GM23338 (cell line): ENCODE results near the gene TXNDC15.

Experiments
- CREB1 ChIP-seq: fragments of 250-450 bp; sonication (Bioruptor Pico); IDR thresholded peaks from 2 replicates; pipeline ENCODE4 v1.5.0; 2020; ENCODE audit warnings: low read depth, mild to moderate bottlenecking, moderate library complexity
- EZH2 ChIP-seq: fragments of 200-600 bp; sonication (generic); IDR thresholded peaks from one replicate; pipeline ENCODE4 v1.8.0; 2017; ENCODE audit warnings: antibody characterized with exemption, mild to moderate bottlenecking, low read depth; ENCODE audit not compliant: unreplicated experiment
- EZH2phosphoT487 ChIP-seq: fragments of 200-600 bp; sonication (generic); IDR thresholded peaks from one replicate; pipeline ENCODE4 v1.8.1; 2018; ENCODE audit warnings: antibody characterized with exemption; ENCODE audit not compliant: unreplicated experiment
- JUNB ChIP-seq: IDR thresholded peaks from one replicate; pipeline ENCODE4 v1.6.1; 2016; ENCODE audit warnings: antibody characterized with exemption; ENCODE audit not compliant: unreplicated experiment
- POLR2AphosphoS5 ChIP-seq: IDR thresholded peaks from 2 replicates; pipeline ENCODE4 v1.6.1; 2016; ENCODE audit warnings: antibody characterized with exemption, low read depth
- REST ChIP-seq: IDR thresholded peaks from one replicate; pipeline ENCODE4 v1.6.1; 2018; ENCODE audit warnings: antibody characterized with exemption; ENCODE audit not compliant: unreplicated experiment
- STAT1 ChIP-seq: IDR thresholded peaks from one replicate; pipeline ENCODE4 v1.6.1; 2016; ENCODE audit warnings: antibody characterized with exemption; ENCODE audit not compliant: unreplicated experiment
- ZNF114 ChIP-seq: fragments of 250-450 bp; sonication (Bioruptor Pico); IDR thresholded peaks from 2 replicates; pipeline ENCODE4 v1.5.0; 2020; ENCODE audit warnings: mild to moderate bottlenecking, moderate library complexity
- TF ChIP-seq, protein P1 (sequence below), 2 experiments: fragments of 200-600 bp in 1 of 2; sonication (generic) in 1 of 2; conservative IDR thresholded peaks; 2 replicates each; pipeline versions ENCODE4 v1.5.1 to v1.6.1; 2016 to 2017; ENCODE audit warnings: antibody characterized with exemption in 2 of 2, low read depth in 2 of 2, mild to moderate bottlenecking in 2 of 2, moderate library complexity in 1 of 2
- TF ChIP-seq, protein P2 (sequence below): IDR thresholded peaks from 2 replicates; pipeline ENCODE4 v1.6.1; 2016; ENCODE audit warnings: antibody characterized with exemption

DNA sequence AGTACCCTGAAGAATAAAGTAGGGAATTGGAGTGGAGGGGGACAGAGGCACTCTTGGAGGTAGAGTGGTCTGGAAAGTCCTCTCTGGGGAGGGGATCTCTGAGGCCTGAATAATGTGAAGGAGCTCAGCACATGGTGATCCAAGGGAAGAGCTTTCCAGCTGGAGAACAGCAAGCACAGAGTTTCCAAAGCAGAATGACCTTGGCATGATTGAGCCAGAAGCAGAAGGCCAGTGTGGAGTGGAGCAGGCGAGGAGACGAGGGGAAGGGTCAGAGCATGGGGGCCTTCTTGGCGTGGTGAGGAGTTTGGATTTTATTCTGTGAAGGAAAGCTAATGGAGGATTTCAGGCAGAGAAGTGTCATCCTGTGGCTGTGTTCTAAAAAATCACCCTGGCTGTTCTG is 39.1 kb downstream of the TXNDC15 start:
- TF ChIP-seq, protein P1, sequence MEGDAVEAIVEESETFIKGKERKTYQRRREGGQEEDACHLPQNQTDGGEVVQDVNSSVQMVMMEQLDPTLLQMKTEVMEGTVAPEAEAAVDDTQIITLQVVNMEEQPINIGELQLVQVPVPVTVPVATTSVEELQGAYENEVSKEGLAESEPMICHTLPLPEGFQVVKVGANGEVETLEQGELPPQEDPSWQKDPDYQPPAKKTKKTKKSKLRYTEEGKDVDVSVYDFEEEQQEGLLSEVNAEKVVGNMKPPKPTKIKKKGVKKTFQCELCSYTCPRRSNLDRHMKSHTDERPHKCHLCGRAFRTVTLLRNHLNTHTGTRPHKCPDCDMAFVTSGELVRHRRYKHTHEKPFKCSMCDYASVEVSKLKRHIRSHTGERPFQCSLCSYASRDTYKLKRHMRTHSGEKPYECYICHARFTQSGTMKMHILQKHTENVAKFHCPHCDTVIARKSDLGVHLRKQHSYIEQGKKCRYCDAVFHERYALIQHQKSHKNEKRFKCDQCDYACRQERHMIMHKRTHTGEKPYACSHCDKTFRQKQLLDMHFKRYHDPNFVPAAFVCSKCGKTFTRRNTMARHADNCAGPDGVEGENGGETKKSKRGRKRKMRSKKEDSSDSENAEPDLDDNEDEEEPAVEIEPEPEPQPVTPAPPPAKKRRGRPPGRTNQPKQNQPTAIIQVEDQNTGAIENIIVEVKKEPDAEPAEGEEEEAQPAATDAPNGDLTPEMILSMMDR (conservative IDR thresholded peaks at IDR 0.05; ENCODE audit: low read depth in 2 of 2) = no peak
- no peak for TF ChIP-seq STAT1
- TF ChIP-seq REST = no peak
- TF ChIP-seq EZH2phosphoT487 = no peak
- no peak for TF ChIP-seq EZH2
- no peak for TF ChIP-seq JUNB
- no peak for TF ChIP-seq POLR2AphosphoS5
- no peak for TF ChIP-seq ZNF114 (CRISPR knock-in tag)
- TF ChIP-seq CREB1 = no peak
- TF ChIP-seq, protein P2, sequence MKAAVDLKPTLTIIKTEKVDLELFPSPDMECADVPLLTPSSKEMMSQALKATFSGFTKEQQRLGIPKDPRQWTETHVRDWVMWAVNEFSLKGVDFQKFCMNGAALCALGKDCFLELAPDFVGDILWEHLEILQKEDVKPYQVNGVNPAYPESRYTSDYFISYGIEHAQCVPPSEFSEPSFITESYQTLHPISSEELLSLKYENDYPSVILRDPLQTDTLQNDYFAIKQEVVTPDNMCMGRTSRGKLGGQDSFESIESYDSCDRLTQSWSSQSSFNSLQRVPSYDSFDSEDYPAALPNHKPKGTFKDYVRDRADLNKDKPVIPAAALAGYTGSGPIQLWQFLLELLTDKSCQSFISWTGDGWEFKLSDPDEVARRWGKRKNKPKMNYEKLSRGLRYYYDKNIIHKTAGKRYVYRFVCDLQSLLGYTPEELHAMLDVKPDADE = no peak
